Measurements from ENCODE around the gene ATP13A1.

- no peak for TF ChIP-seq POLR2A (IDR thresholded peaks at IDR 0.05; ENCODE audit: low read length)
- no peak for TF ChIP-seq GATA1 (IDR thresholded peaks at IDR 0.05; ENCODE audit: low read depth, low read length)
These were observed 10.8 kb upstream of the ATP13A1 start for GRCh38 chr19:19674315-19674714.

Data from erythroblast (primary cell).